Peyer's patch (tissue), 4 donors: ENCODE measurements around the gene TRPC6. TPM values are rescaled to one million over a fixed set of nuclear protein-coding genes. Genes with fewer than 3 reads are reported as not detected.

Source experiments
- DNase-seq, 3 donors: peaks; one replicate each; pipeline ENCODE4 v3.0.0-alpha.2; 2017 to 2019
- H3K27ac ChIP-seq, 4 donors: fragments of 200-600 bp; sonication (generic); one replicate each; pipeline ENCODE4 v1.5.1; 2016 to 2019
- H3K27me3 ChIP-seq, 2 donors: fragments of 200-600 bp; sonication (generic); one replicate each; pipeline ENCODE4 v1.5.1; 2019
- H3K36me3 ChIP-seq, 3 donors: fragments of 200-600 bp; sonication (generic); one replicate each; pipeline ENCODE4 v1.5.1; 2016 to 2019
- H3K4me1 ChIP-seq, 4 donors: fragments of 200-600 bp; sonication (generic); one replicate each; pipeline ENCODE4 v1.5.1; 2016 to 2019
- H3K4me3 ChIP-seq, 4 donors: fragments of 200-600 bp; sonication (generic); 1 replicate in 3 of 4; 2 replicates in 1 of 4; pipeline ENCODE4 v1.5.1; 2016 to 2019; ENCODE audit warnings: mild to moderate bottlenecking in 1 of 4
- H3K9me3 ChIP-seq, 4 donors: fragments of 200-600 bp; sonication (generic); one replicate each; pipeline ENCODE4 v1.5.1; 2016 to 2019; ENCODE audit warnings: mild to moderate bottlenecking in 1 of 4
- POLR2A ChIP-seq, 2 donors: fragments of 450-650 bp; IDR thresholded peaks; one replicate each; pipeline ENCODE4 v1.5.1; 2017; ENCODE audit warnings: antibody characterized with exemption in 2 of 2, mild to moderate bottlenecking in 2 of 2, moderate library complexity in 2 of 2
- total RNA-seq, 4 donors: library from RNA; depleted of rRNA; stranded (reverse); fragments of >200 nt; gene quantifications; one replicate each; pipeline ENCODE4 v1.1.0, GENCODE V29; 2016
- TF ChIP-seq, protein P1 (sequence below), 6 experiments: fragments of 450-650 bp in 4 of 6; fragments of 200-600 bp in 2 of 6; sonication (generic) in 1 of 6; IDR thresholded peaks; one replicate each; pipeline ENCODE4 v1.5.1; 2017 to 2019; ENCODE audit warnings: antibody characterized with exemption in 6 of 6, mild to moderate bottlenecking in 3 of 6, moderate library complexity in 1 of 6

TRPC6 gene
- total RNA-seq, 4 donors from 2014 or later: 0.67 to 31.4 (median 1.4) TPM

DNA sequence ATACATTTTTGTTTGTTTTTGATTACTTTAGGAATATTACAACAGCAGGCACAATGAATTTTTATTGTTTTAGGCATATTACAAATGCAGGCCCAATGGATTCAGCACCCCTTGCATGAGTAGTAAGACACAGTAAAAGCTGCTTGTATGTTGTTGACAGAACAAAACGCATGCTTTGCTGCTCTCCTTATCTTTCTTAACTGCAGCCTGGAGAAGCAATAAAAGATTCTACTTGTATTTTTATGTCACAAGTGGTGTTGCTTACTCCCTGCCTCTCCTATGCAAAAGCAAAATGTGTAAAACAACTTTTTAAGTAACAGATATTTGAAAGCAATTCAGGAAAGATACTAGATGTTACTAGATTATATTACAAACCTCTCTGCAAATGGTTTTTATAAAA lies 73.9 kb downstream of the TRPC6 start:
- H3K27ac ChIP-seq: no peak overlapping the region
- TF ChIP-seq, protein P1, sequence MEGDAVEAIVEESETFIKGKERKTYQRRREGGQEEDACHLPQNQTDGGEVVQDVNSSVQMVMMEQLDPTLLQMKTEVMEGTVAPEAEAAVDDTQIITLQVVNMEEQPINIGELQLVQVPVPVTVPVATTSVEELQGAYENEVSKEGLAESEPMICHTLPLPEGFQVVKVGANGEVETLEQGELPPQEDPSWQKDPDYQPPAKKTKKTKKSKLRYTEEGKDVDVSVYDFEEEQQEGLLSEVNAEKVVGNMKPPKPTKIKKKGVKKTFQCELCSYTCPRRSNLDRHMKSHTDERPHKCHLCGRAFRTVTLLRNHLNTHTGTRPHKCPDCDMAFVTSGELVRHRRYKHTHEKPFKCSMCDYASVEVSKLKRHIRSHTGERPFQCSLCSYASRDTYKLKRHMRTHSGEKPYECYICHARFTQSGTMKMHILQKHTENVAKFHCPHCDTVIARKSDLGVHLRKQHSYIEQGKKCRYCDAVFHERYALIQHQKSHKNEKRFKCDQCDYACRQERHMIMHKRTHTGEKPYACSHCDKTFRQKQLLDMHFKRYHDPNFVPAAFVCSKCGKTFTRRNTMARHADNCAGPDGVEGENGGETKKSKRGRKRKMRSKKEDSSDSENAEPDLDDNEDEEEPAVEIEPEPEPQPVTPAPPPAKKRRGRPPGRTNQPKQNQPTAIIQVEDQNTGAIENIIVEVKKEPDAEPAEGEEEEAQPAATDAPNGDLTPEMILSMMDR (IDR thresholded peaks at IDR 0.05): no peak
- no peak for TF ChIP-seq POLR2A (IDR thresholded peaks at IDR 0.05)
- H3K9me3 ChIP-seq: no peaks in the 10 kb centered on the region
- H3K36me3 ChIP-seq: no peaks in the 10 kb centered on the region
- H3K4me3 ChIP-seq: no peak overlapping the region
- no peaks in the 10 kb centered on the region for H3K4me1 ChIP-seq
- no peaks in the 10 kb centered on the region for H3K27me3 ChIP-seq
- no peak for DNase-seq

DNA sequence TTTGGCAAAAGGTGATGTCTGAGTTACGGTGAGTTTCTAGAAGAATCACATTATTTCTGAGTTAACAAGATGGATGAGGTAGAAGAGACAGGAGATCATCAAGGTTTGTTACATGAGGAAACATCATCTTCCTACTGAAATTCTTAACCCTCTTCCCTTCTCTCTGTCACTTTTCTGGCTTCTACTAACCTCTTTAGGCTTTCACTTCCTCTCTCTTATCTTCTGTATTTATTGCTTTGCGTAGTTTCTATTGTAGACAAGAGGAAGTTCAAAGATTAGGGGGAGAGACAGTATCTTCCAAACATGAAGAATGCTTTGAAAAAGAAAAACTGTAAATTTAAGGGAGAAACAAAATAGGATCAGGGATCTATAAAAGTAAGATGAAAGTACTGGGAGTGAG lies 75.4 kb downstream of the TRPC6 start:
- TF ChIP-seq, protein P1 (IDR thresholded peaks at IDR 0.05): no peak
- no peak for TF ChIP-seq POLR2A (IDR thresholded peaks at IDR 0.05)
- DNase-seq: no peak

DNA sequence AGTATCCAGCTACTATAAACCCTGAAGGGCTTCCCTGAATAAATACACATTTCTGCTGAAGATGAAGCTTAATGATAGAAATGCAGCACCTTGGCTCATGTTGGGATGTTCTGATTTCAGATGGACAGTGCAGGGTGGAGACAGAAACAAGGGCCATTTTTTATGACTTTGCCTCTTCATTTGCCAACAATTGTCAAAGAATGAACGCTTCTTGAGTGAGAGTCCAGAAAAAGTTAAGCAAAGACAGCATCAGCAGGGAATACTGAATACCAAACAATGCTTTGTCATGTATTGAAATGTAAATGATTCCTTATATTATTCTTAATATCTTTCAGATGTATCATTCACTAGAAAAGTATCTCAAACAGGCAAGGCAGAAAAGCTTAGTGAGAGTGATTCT lies 84.9 kb downstream of the TRPC6 start:
- no peak overlapping the region for H3K4me3 ChIP-seq
- H3K27ac ChIP-seq: no peak overlapping the region
- H3K36me3 ChIP-seq: no peaks in the 10 kb centered on the region
- no peak for TF ChIP-seq POLR2A (IDR thresholded peaks at IDR 0.05)
- TF ChIP-seq, protein P1 (IDR thresholded peaks at IDR 0.05): no peak
- no peaks in the 10 kb centered on the region for H3K27me3 ChIP-seq
- no peaks in the 10 kb centered on the region for H3K9me3 ChIP-seq
- no peaks in the 10 kb centered on the region for H3K4me1 ChIP-seq
- DNase-seq: no peak

More for the DNA sequence above, 75.4 kb downstream of the TRPC6 start:
- H3K4me1 ChIP-seq: no peaks in the 10 kb centered on the region
- no peaks in the 10 kb centered on the region for H3K9me3 ChIP-seq
- H3K27ac ChIP-seq: no peak overlapping the region
- H3K4me3 ChIP-seq: no peak overlapping the region
- H3K36me3 ChIP-seq: no peaks in the 10 kb centered on the region
- H3K27me3 ChIP-seq: no peaks in the 10 kb centered on the region

DNA sequence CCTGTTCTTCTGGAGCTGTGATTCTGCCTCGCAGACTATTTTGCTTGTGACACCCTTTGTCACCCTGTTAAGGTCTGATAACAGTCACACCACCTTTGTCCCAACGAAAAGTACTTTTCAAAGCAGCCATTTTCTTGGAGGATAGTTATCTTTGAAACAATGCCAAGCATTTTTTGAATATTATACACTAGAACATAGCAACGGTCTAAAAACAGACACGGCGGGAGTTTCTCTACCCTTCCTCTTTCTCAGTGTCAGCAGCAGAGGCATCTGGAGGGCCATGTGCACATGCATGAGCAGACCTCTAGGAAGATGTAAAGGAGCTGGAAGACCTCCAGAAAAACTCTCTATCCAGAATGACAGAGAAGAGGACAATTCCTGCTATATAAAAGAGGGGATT lies 86.5 kb downstream of the TRPC6 start:
- no peak for TF ChIP-seq POLR2A (IDR thresholded peaks at IDR 0.05)
- TF ChIP-seq, protein P1 (IDR thresholded peaks at IDR 0.05): no peak
- no peak overlapping the region for H3K27ac ChIP-seq
- no peaks in the 10 kb centered on the region for H3K4me1 ChIP-seq
- no peak for DNase-seq
- H3K4me3 ChIP-seq: no peak overlapping the region
- H3K27me3 ChIP-seq: no peaks in the 10 kb centered on the region
- H3K36me3 ChIP-seq: no peaks in the 10 kb centered on the region
- H3K9me3 ChIP-seq: no peaks in the 10 kb centered on the region

DNA sequence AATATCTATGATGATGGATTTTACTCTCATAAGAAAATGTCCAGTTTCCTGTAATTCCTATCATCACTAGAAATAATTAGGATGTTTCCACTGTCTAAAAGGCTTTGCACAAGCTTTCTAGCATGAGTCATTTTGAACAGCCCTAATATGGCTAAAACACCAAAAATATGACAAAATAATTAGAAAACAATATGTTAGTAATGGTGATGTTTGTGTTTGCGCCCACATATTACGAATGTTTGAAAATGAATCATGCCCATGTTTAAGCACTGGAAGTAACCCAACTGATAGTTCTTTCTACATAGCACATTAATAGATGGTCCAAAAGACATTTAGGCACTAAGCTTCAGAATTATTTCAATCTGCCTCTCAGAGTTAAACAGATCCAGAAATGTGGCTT lies 96.0 kb downstream of the TRPC6 start:
- no peaks in the 10 kb centered on the region for H3K4me1 ChIP-seq
- no peak overlapping the region for H3K27ac ChIP-seq
- H3K9me3 ChIP-seq: no peaks in the 10 kb centered on the region
- no peak for DNase-seq
- TF ChIP-seq, protein P1 (IDR thresholded peaks at IDR 0.05): no peak
- no peak for TF ChIP-seq POLR2A (IDR thresholded peaks at IDR 0.05)
- H3K4me3 ChIP-seq: no peak overlapping the region
- H3K36me3 ChIP-seq: no peaks in the 10 kb centered on the region
- no peaks in the 10 kb centered on the region for H3K27me3 ChIP-seq

DNA sequence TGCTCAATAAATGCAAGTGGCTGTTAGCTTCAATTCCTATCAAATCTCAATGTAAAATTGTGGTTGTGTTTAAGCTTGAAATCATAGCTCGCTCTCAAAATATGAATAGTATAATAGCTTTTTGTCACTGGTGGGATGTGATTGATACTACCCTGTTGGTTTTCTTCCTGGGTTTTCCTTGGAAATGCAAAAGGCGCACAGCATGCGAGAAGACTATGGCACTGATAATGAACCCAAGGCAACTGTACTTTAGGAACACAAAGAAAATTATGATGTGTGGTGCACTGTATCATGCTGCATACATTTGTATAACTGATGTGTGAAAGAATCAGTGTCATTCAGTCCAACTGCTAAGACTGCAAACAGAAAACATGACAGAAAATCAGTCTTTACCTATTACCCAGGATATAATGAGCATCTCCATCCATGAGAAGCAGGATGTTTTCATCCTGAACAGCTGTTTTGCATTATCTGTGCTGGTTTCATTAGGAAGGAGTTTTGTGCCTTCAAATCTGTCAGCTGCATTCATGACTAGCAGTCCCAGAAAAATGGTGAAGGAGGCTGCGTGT lies 101.2 kb downstream of the TRPC6 start:
- no peaks in the 10 kb centered on the region for H3K27me3 ChIP-seq
- TF ChIP-seq POLR2A (IDR thresholded peaks at IDR 0.05): no peak
- no peaks in the 10 kb centered on the region for H3K9me3 ChIP-seq
- no peaks in the 10 kb centered on the region for H3K4me1 ChIP-seq
- no peak for DNase-seq
- H3K4me3 ChIP-seq: no peak overlapping the region
- H3K36me3 ChIP-seq: no peaks in the 10 kb centered on the region
- H3K27ac ChIP-seq: no peak overlapping the region
